Stimulated activated CD4-positive, alpha-beta T cell treated with anti-CD3 and anti-CD28 coated beads, Interleukin-4, amount 100 ng/mL, for 24 hours (primary cell): Measurements from ENCODE around the gene RPS17.
"Not testable (repeated sequence)": the region's sequence is repeated elsewhere in the genome, so short reads cannot be mapped to it uniquely, and the experiment has no call there.

ENCODE experiments used
- DNase-seq: peaks from one replicate; pipeline ENCODE4 v3.0.0-alpha.2; 2020

The RPS17 gene

GRCh38 chr15:82545002-82545401 is 4.7 kb upstream of the RPS17 start:
- DNase-seq: no peak

- no peak for DNase-seq
Measured at GRCh38 chr15:82544431-82544830, 4.2 kb upstream of the RPS17 start.

GRCh38 chr15:82543160-82543559 is 2.9 kb upstream of the RPS17 start:
- no peak for DNase-seq

- no peak for DNase-seq
Measured at GRCh38 chr15:82540984-82541431, 751 bp upstream of the RPS17 start.

- DNase-seq: peak; percentile 27
Measured at GRCh38 chr15:82539691-82540054, 584 bp downstream of the RPS17 start.

GRCh38 chr15:82538961-82539690 is 1.1 kb downstream of the RPS17 start:
- DNase-seq: peak; percentile 30

GRCh38 chr15:82537351-82537908 is 2.8 kb downstream of the RPS17 start:
- DNase-seq: no peak

GRCh38 chr15:82536409-82537350 is 3.6 kb downstream of the RPS17 start:
- no peak for DNase-seq

- DNase-seq: no peak
Measured at GRCh38 chr15:82535566-82536408, 4.5 kb downstream of the RPS17 start.

GRCh38 chr15:82535151-82535550 is 5.1 kb downstream of the RPS17 start:
- not testable (repeated sequence) for DNase-seq

- DNase-seq: not testable (repeated sequence)
Measured at GRCh38 chr15:82534457-82534861, 5.8 kb downstream of the RPS17 start.

GRCh38 chr15:82533801-82534200 is 6.5 kb downstream of the RPS17 start:
- no peak for DNase-seq

- no peak for DNase-seq
Measured at GRCh38 chr15:82532991-82533481, 7.2 kb downstream of the RPS17 start.

GRCh38 chr15:82532383-82532990 is 7.8 kb downstream of the RPS17 start:
- DNase-seq: no peak

- no peak for DNase-seq
Measured at GRCh38 chr15:82531496-82532382, 8.5 kb downstream of the RPS17 start.

- peak; percentile 72 for DNase-seq
Measured at GRCh38 chr15:82530606-82531379, 9.5 kb downstream of the RPS17 start.

GRCh38 chr15:82530006-82530405 is 10.3 kb downstream of the RPS17 start:
- DNase-seq: no peak

- not testable (repeated sequence) for DNase-seq
Measured at GRCh38 chr15:82513587-82513986, 26.7 kb downstream of the RPS17 start.

GRCh38 chr15:82507693-82508092 is 32.6 kb downstream of the RPS17 start:
- not testable (repeated sequence) for DNase-seq

GRCh38 chr15:82507087-82507486 is 33.2 kb downstream of the RPS17 start:
- DNase-seq: not testable (repeated sequence)
